Suppressor macrophage treated with lipopolysaccharide for 1 hour (primary cell): ENCODE measurements around the gene GNPDA1.
"Not testable (repeated sequence)": the region's sequence is repeated elsewhere in the genome, so short reads cannot be mapped to it uniquely, and the experiment has no call there.

Experiments
- DNase-seq, 3 donors: peaks; one replicate each; pipeline ENCODE4 v3.0.0-alpha.2; 2020 to 2022

Gene GNPDA1

GRCh38 chr5:142012792-142013388 lies at the start of gene GNPDA1:
Gene GNPDA1 (minus strand): TSS chr5:142013027. CDS start chr5:142012035, 992 bp downstream.
- peak; percentile 88 to 95 (median 91) for DNase-seq

- DNase-seq: peak; percentile 72 to 82 (median 78)
Observed at GRCh38 chr5:142059304-142059940, 46.6 kb upstream of the GNPDA1 start.

GRCh38 chr5:142057697-142058056 lies 44.9 kb upstream of the GNPDA1 start:
- no peak for DNase-seq

GRCh38 chr5:142056816-142057696 lies 44.2 kb upstream of the GNPDA1 start:
- DNase-seq: no peak

- no peak for DNase-seq
Observed at GRCh38 chr5:142055301-142055700, 42.5 kb upstream of the GNPDA1 start.

- DNase-seq: peak; percentile 76 to 94 (median 94)
Observed at GRCh38 chr5:142053426-142054151, 40.8 kb upstream of the GNPDA1 start.

- DNase-seq: peak; percentile 33 to 73 (median 60)
Observed at GRCh38 chr5:142052026-142052425, 39.2 kb upstream of the GNPDA1 start.

GRCh38 chr5:142048272-142048671 lies 35.4 kb upstream of the GNPDA1 start:
- DNase-seq: no peak

- peak; percentile 69 to 70 (median 69) for DNase-seq
Observed at GRCh38 chr5:142046191-142046590, 33.4 kb upstream of the GNPDA1 start.

GRCh38 chr5:142040881-142041280 lies 28.1 kb upstream of the GNPDA1 start:
- not testable (repeated sequence) for DNase-seq

- DNase-seq: no peak
Observed at GRCh38 chr5:142040285-142040684, 27.5 kb upstream of the GNPDA1 start.

GRCh38 chr5:142038735-142039134 lies 25.9 kb upstream of the GNPDA1 start:
- no peak for DNase-seq

GRCh38 chr5:142037599-142037998 lies 24.8 kb upstream of the GNPDA1 start:
- not testable (repeated sequence) for DNase-seq

GRCh38 chr5:142036918-142037317 lies 24.1 kb upstream of the GNPDA1 start:
- no peak for DNase-seq

GRCh38 chr5:142034994-142035393 lies 22.2 kb upstream of the GNPDA1 start:
- no peak for DNase-seq

GRCh38 chr5:142033632-142034567 lies 21.1 kb upstream of the GNPDA1 start:
- DNase-seq: not testable (repeated sequence)

- no peak for DNase-seq
Observed at GRCh38 chr5:142032747-142033631, 20.2 kb upstream of the GNPDA1 start.

GRCh38 chr5:142032150-142032549 lies 19.3 kb upstream of the GNPDA1 start:
- DNase-seq: no peak

- DNase-seq: no peak
Observed at GRCh38 chr5:142025637-142026036, 12.8 kb upstream of the GNPDA1 start.

GRCh38 chr5:142024771-142025304 lies 12.0 kb upstream of the GNPDA1 start:
- peak; percentile 86 to 91 (median 87) for DNase-seq
